Adrenal gland (tissue), 12 donors: Measurements from ENCODE around the gene MFAP3L. TPM values are rescaled to one million over a fixed set of nuclear protein-coding genes. Genes with fewer than 3 reads are reported as not detected.

ENCODE experiments used
- DNase-seq, 7 donors: peaks; one replicate each; pipeline ENCODE4 v3.0.0-alpha.2; 2019 to 2020
- H3K27ac ChIP-seq, 5 donors: fragments of 200-600 bp; sonication (generic) in 4 of 5; 1 replicate in 3 of 5; 2 replicates in 2 of 5; pipeline versions ENCODE4 v1.5.1 to v1.8.0; 2016 to 2020; ENCODE audit warnings: mild to moderate bottlenecking in 1 of 5
- H3K27me3 ChIP-seq: fragments of 200-600 bp; 2 replicates; pipeline ENCODE4 v1.8.0; 2021
- H3K36me3 ChIP-seq, 2 donors: fragments of 200-600 bp; replicated peaks in 1 of 2; 1 replicate in 1 of 2; 2 replicates in 1 of 2; pipeline versions ENCODE4 v1.5.1 to v1.8.0; 2018 to 2022
- H3K4me1 ChIP-seq, 2 donors: fragments of 200-600 bp; replicated peaks in 1 of 2; 1 replicate in 1 of 2; 2 replicates in 1 of 2; pipeline versions ENCODE4 v1.5.1 to v1.8.0; 2018 to 2021
- H3K4me3 ChIP-seq, 4 donors: fragments of 200-600 bp; sonication (generic) in 3 of 4; one replicate each; pipeline ENCODE4 v1.5.1; 2016 to 2018
- H3K9me3 ChIP-seq, 3 donors: fragments of 200-600 bp; sonication (generic) in 1 of 3; replicated peaks in 1 of 3; 1 replicate in 2 of 3; 2 replicates in 1 of 3; pipeline versions ENCODE4 v1.5.1 to v1.8.0; 2016 to 2021
- CTCF ChIP-seq, 6 experiments: fragments of 450-650 bp in 4 of 6; fragments of 200-600 bp in 2 of 6; sonication (generic) in 1 of 6; IDR thresholded peaks; 1 replicate in 5 of 6; 2 replicates in 1 of 6; pipeline versions ENCODE4 v1.5.1 to v1.8.0; 2016 to 2021; ENCODE audit warnings: antibody characterized with exemption in 6 of 6, mild to moderate bottlenecking in 2 of 6, moderate library complexity in 1 of 6
- POLR2A ChIP-seq, 2 donors: fragments of 450-650 bp; IDR thresholded peaks; one replicate each; pipeline ENCODE4 v1.6.1; 2017; ENCODE audit warnings: antibody characterized with exemption in 2 of 2, mild to moderate bottlenecking in 2 of 2, moderate library complexity in 1 of 2
- WGBS, 4 donors: extraction: QIAGEN DNeasy Blood & Tissue Kit in 2 of 4; methylation state at CpG; one replicate each; pipeline versions ENCODE4 v1.1.5 to v1.1.7; 2013 to 2017; 5-methylcytosine and 5-hydroxymethylcytosine counted together
- intact Hi-C, 2 donors: fragments of 100-400 bp; cut with DNase I; formaldehyde crosslinking; loops; one replicate each; pipeline versions ENCODE4 v1.14.1 to v1.15.0; 2022 to 2023
- polyA plus RNA-seq, 3 donors: library from polyadenylated mRNA; stranded (reverse); fragments of 200-250 nt in 2 of 3; fragments of 350-450 nt in 1 of 3; fragmentation: Illumina TruSeq in 1 of 3; extraction: RNeasy Lipid Tissue Mini Kit (QIAGEN cat#74804) in 1 of 3; gene quantifications; one replicate each; pipeline ENCODE4 v1.2.3, GENCODE V29; 2013 to 2014
- total RNA-seq, 9 donors: library from RNA; depleted of rRNA in 4 of 9; stranded (reverse); fragments of >200 nt in 4 of 9; fragments of 120-200 nt in 1 of 9; fragmentation: NEBNext Ultra II Directional in 1 of 9; extraction: Animal tissue kit (Norgen Biotek cat#: 25700) in 1 of 9; gene quantifications; one replicate each; pipeline versions ENCODE4 v1.1.0 to v1.2.4, GENCODE V29; 2013 to 2023
- donor health status: healthy with polysubstance abuse.
- donor health status: Bipolar disorder and iron deficiency.
- donor health status: DM: yes; HTN: yes; CAD: no.
- donor health status: DM: no; HTN: no; CAD: no.
- donor health status: DM: no; HTN: no; CAD: no.
- donor health status: DM: yes; HTN: yes; CAD: no.

Gene MFAP3L
- total and polyA plus RNA-seq, 12 donors, result 0.94 to 13.7 (median 3.8) TPM

DNA sequence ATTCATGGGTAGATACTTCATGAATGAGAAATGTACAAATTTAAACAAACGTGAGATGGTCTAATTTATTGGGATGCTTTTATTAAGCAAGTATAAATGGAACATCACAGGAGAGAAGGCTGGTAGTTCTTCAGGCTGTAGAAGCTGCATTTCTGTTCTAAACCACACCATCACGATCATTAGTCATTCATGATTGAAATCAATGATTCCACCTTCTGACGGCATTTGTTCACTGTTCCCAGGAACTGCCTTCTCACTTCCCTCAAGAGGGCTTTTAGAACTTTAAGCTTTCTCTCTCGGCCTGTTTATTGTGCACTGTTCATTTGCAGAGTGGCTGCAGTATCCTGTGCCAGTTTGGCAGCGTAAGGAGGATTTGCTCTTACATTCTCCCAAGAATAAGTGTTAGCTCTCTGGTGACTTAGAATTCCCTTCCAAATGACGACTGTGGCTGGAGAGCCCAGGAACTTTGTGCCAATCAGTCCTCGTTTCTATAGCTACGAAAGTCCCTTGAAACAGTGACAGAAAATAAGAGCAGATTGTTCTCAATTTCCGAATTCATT, 54.7 kb downstream of the MFAP3L start:
- no peak overlapping the region for H3K27ac ChIP-seq
- TF ChIP-seq POLR2A (IDR thresholded peaks at IDR 0.05) (no peak), CTCF (IDR thresholded peaks at IDR 0.05) (no peak)
- H3K27me3 ChIP-seq, result no peaks in the 10 kb centered on the region
- H3K4me1 ChIP-seq, result no peaks in the 10 kb centered on the region
- intact Hi-C loops, result no loop called here
- H3K36me3 ChIP-seq, result no peaks in the 10 kb centered on the region
- H3K9me3 ChIP-seq, result no peaks in the 10 kb centered on the region
- no peak overlapping the region for H3K4me3 ChIP-seq
- 70 to 74% (median 73%) methylated on average over 9 of the region's 9 CpGs for WGBS, 4 donors
- DNase-seq, result no peak

GRCh38 chr4:169968999-169969398, 57.2 kb downstream of the MFAP3L start:
- 49 to 72% (median 60%) methylated on average over 2 of the region's 2 CpGs for WGBS, 4 donors
- H3K4me1 ChIP-seq, result no peaks in the 10 kb centered on the region
- no peak overlapping the region for H3K27ac ChIP-seq
- H3K9me3 ChIP-seq, result no peaks in the 10 kb centered on the region
- no peak overlapping the region for H3K4me3 ChIP-seq
- TF ChIP-seq CTCF (IDR thresholded peaks at IDR 0.05) (no peak), POLR2A (IDR thresholded peaks at IDR 0.05) (no peak)
- intact Hi-C loops, result no loop called here
- no peaks in the 10 kb centered on the region for H3K27me3 ChIP-seq
- H3K36me3 ChIP-seq, result no peaks in the 10 kb centered on the region
- no peak for DNase-seq

GRCh38 chr4:169963998-169964397, 62.2 kb downstream of the MFAP3L start:
- Histone ChIP-seq H3K36me3 (no peaks in the 10 kb centered on the region), H3K4me3 (no peak overlapping the region), H3K27me3 (no peaks in the 10 kb centered on the region), H3K9me3 (no peaks in the 10 kb centered on the region), H3K4me1 (no peaks in the 10 kb centered on the region), H3K27ac (no peak overlapping the region)
- intact Hi-C loops, result no loop called here
- WGBS, 4 donors, result 3 to 19% (median 15%) methylated on average over 1 of the region's 1 CpG
- TF ChIP-seq POLR2A (IDR thresholded peaks at IDR 0.05), result no peak
- no peak for TF ChIP-seq CTCF (IDR thresholded peaks at IDR 0.05)
- DNase-seq, result no peak

DNA sequence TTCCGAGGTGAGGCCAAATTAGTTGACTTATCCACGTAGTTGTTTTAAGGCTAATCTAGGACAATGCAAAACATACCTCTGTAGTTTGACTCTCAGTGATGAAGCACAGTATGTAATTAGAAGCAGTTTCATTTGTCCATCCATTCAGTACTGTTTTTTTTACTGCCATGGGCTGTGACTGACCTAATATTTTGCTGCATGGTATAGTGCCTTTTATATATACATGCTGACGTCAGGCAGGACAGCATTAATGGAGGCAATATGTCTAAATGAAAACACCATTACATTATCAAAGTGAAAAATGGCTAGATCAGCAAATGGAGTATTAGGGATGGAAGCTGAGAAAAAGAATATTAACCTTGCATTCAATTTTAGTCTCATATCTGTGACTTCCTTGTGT, 66.9 kb downstream of the MFAP3L start:
- intact Hi-C loops, result no loop called here
- no peaks in the 10 kb centered on the region for H3K9me3 ChIP-seq
- TF ChIP-seq CTCF (IDR thresholded peaks at IDR 0.05) (no peak), POLR2A (IDR thresholded peaks at IDR 0.05) (no peak)
- DNase-seq, result no peak
- H3K4me1 ChIP-seq, result no peaks in the 10 kb centered on the region
- H3K27ac ChIP-seq, result no peak overlapping the region
- 62 to 70% (median 65%) methylated on average over 3 of the region's 3 CpGs for WGBS, 4 donors
- no peaks in the 10 kb centered on the region for H3K36me3 ChIP-seq
- no peak overlapping the region for H3K4me3 ChIP-seq
- no peaks in the 10 kb centered on the region for H3K27me3 ChIP-seq
